ENCODE data around the gene RAB7B.

Gene RAB7B

DNA sequence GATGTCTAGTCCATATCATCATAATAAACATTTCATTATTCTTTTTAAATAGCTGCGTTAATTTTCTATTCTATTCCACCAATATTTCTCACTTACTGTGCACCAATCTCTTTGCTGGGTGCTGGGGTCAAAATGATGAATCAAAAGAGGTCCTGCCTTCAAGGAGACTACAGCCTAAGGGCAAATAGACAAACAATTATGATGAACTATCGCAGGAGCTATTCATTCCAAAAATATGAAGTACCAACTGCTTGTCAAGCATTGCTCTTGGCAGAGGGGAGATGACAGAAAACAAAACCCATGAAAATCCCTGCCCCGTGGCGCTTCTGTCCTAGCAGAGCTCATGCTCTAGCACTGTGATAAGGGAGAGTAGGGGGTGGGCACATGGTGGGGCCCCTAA, 31.1 kb downstream of the RAB7B start:
- FAIRE-seq, result no peak

GRCh38 chr1:205971082-205971481, 32.1 kb downstream of the RAB7B start:
- no peak for FAIRE-seq

GRCh38 chr1:205970486-205970885, 32.7 kb downstream of the RAB7B start:
- no peak for FAIRE-seq

- FAIRE-seq, result no peak
Observed at GRCh38 chr1:205969229-205969628, 34.0 kb downstream of the RAB7B start.

DNA sequence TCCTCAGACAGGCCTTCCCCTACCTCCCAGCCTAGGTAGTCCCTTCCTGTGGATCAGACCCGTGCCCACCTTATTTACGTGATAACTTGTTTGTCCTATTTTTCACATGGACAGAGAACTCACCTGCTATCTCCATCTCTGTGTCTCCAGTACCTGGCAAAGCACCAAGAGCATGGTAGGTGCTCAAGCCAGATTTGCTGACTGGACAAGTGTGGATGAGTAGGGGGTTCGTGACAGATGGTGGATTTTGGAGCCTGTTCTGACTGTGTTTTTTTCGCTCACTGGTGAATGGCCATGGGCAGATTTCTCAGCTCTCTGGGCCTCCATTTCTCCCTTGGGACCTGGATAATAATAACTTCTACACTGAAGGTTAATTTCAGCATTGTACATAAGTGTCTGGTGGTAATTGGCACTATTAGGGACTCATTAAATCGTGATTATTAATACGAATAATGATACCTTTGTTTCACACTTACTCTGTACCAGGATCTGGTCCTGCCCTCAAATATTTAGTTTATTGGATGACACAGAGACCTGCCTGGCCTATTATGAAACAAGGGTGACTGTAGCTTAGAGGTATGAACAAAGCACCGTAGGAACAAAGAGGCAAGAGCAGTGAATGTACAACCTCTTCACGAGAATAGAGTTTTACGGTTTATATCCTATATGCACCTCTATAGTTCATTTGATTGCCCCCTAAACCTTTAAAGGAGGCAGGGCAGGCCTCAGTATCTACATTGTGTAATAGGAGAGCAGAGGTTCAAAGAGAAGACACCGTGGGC, 35.5 kb downstream of the RAB7B start:
- no peak for FAIRE-seq

- no peak for FAIRE-seq
Observed at GRCh38 chr1:205965036-205965884, 37.9 kb downstream of the RAB7B start.

GRCh38 chr1:205963352-205964155, 39.6 kb downstream of the RAB7B start:
- FAIRE-seq, result no peak

GRCh38 chr1:205962821-205963221, 40.4 kb downstream of the RAB7B start:
- no peak for FAIRE-seq

- FAIRE-seq, result no peak
Observed at GRCh38 chr1:205961991-205962820, 41.0 kb downstream of the RAB7B start.

GRCh38 chr1:205961405-205961804, 41.8 kb downstream of the RAB7B start:
- FAIRE-seq, result no peak

GRCh38 chr1:205959789-205960188, 43.4 kb downstream of the RAB7B start:
- FAIRE-seq, result no peak

GRCh38 chr1:205955499-205955898, 47.7 kb downstream of the RAB7B start:
- no peak for FAIRE-seq

GRCh38 chr1:205954819-205955404, 48.3 kb downstream of the RAB7B start:
- FAIRE-seq, result no peak

- FAIRE-seq, result no peak
Observed at GRCh38 chr1:205951746-205952145, 51.4 kb downstream of the RAB7B start.

GRCh38 chr1:205950826-205951549, 52.2 kb downstream of the RAB7B start:
- no peak for FAIRE-seq

GRCh38 chr1:205950280-205950679, 52.9 kb downstream of the RAB7B start:
- no peak for FAIRE-seq

- FAIRE-seq, result no peak
Observed at GRCh38 chr1:205949753-205950152, 53.4 kb downstream of the RAB7B start.

DNA sequence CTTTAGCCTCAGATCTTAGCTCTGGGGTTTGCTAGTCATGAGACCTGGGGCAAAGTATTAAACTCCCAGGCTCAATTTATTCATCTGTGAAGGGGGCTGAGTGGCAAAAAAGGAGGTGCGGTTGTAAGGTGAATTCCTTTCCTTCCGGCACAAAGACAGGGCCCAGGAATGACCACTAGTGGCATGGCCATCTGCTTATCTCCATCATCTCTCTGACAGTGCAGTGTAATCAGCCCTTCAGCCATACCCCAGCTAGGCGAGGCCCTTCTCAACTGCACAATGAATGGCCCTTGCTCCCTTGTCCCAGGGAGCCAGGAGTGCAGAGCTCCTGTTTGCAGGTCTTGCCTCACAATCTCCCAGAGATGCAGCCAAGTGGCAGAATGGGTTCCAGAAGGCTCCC, 54.3 kb downstream of the RAB7B start:
- no peak for FAIRE-seq

DNA sequence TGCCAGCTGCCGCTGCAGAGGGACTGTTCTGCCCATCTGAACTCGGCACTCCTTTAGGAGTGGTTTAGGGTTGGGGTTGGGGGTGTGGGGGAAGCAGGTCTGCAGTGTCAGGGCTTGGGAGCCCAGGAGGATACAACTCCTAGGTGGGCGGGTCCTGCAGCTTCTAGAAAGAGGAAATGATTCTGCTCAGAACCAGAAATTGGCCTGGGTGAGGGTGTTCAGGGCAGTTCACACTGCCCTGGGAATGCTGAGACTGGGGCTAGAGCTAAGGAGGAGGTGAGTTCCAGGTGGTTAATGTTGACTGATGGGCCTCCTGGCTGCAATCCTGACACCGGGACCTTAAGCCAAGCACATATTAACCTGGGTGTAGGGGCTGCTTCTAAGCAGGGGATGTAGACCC, 55.2 kb downstream of the RAB7B start:
- no peak for FAIRE-seq

DNA sequence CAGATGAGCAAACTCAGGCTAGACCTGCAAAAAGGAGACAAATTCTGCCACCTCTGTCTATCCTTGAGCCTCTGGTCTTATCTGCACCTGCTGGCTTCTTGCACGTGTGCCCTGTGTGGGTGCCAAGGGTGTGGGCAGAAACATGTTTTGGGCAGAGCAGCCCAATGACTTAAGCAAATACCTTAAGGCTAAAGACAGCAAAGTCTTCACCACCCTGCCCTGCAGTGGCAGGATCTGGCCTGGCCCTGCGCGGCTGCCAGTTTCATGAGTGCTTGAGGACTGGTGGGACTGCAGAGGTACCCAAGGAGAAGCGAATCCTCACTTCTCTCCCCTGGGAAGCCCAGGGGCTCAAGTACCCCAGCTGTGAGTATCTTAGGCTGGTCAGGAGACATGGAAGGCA, 56.2 kb downstream of the RAB7B start:
- no peak for FAIRE-seq

DNA sequence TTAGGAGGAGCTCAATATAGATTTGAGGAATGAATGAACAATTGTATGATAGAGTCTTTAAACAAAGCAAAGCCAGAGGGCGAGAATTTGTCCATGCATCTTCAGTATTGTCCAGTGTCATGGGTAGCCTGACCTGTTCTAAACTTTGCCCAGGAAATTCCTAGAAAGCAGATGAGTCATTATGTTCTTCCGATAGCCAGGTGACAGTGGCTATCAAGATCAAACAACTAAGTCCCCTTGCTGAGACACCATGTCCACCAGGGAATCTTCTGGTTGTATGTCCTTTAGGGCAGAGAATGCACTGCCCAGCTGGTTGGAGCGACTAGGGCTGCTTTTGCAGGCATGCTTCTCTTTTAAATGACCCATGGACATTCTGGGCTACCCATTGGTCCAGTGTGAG, 58.1 kb downstream of the RAB7B start:
- FAIRE-seq, result no peak

Measured in A204.1 (cell line).